Neutrophil (primary cell): ENCODE data around the gene CCDC91.
"Not testable (repeated sequence)": the region's sequence is repeated elsewhere in the genome, so short reads cannot be mapped to it uniquely, and the experiment has no call there.

ENCODE experiments used
- H3K27ac ChIP-seq: fragments of 200-600 bp; sonication (generic); 2 replicates; pipeline ENCODE4 v1.5.1; 2016; ENCODE audit warnings: mild to moderate bottlenecking, moderate library complexity
- H3K27me3 ChIP-seq: fragments of 200-600 bp; sonication (generic); 2 replicates; pipeline ENCODE4 v1.6.0; 2016; ENCODE audit warnings: mild to moderate bottlenecking
- H3K36me3 ChIP-seq: fragments of 200-600 bp; sonication (generic); 2 replicates; pipeline ENCODE4 v1.5.1; 2017
- H3K4me1 ChIP-seq, 2 experiments: fragments of 200-600 bp in 1 of 2; sonication (generic) in 1 of 2; 1 replicate in 1 of 2; 2 replicates in 1 of 2; pipeline versions ENCODE4 v1.5.1 to v1.6.1; 2013 to 2016; ENCODE audit warnings: low read depth in 1 of 2, low read length in 1 of 2, mild to moderate bottlenecking in 1 of 2, moderate library complexity in 1 of 2; ENCODE audit not compliant: control insufficient read depth in 1 of 2, insufficient read depth in 1 of 2
- H3K4me3 ChIP-seq, 2 experiments: fragments of 200-600 bp in 1 of 2; sonication (generic) in 1 of 2; 1 replicate in 1 of 2; 2 replicates in 1 of 2; pipeline ENCODE4 v1.5.1; 2013 to 2016; ENCODE audit warnings: low read depth in 1 of 2, low read length in 1 of 2, mild to moderate bottlenecking in 1 of 2, moderate library complexity in 1 of 2
- H3K9me3 ChIP-seq: fragments of 200-600 bp; sonication (generic); 2 replicates; pipeline ENCODE4 v1.5.1; 2016
- TF ChIP-seq, protein P1 (sequence below): fragments of 200-600 bp; sonication (generic); IDR thresholded peaks from 2 replicates; pipeline ENCODE4 v1.5.1; 2016; ENCODE audit warnings: antibody characterized with exemption

CCDC91 gene

GRCh38 chr12:28369483-28369882 is 179.2 kb downstream of the CCDC91 start:
- H3K4me3 ChIP-seq = no peak overlapping the region
- TF ChIP-seq, protein P1, sequence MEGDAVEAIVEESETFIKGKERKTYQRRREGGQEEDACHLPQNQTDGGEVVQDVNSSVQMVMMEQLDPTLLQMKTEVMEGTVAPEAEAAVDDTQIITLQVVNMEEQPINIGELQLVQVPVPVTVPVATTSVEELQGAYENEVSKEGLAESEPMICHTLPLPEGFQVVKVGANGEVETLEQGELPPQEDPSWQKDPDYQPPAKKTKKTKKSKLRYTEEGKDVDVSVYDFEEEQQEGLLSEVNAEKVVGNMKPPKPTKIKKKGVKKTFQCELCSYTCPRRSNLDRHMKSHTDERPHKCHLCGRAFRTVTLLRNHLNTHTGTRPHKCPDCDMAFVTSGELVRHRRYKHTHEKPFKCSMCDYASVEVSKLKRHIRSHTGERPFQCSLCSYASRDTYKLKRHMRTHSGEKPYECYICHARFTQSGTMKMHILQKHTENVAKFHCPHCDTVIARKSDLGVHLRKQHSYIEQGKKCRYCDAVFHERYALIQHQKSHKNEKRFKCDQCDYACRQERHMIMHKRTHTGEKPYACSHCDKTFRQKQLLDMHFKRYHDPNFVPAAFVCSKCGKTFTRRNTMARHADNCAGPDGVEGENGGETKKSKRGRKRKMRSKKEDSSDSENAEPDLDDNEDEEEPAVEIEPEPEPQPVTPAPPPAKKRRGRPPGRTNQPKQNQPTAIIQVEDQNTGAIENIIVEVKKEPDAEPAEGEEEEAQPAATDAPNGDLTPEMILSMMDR = no peak
- H3K27me3 ChIP-seq = no peaks in the 10 kb centered on the region
- no peaks in the 10 kb centered on the region for H3K36me3 ChIP-seq
- no peaks in the 10 kb centered on the region for H3K4me1 ChIP-seq
- H3K9me3 ChIP-seq = peaks cover 4% of the 10 kb centered on the region
- H3K27ac ChIP-seq = no peak overlapping the region

DNA sequence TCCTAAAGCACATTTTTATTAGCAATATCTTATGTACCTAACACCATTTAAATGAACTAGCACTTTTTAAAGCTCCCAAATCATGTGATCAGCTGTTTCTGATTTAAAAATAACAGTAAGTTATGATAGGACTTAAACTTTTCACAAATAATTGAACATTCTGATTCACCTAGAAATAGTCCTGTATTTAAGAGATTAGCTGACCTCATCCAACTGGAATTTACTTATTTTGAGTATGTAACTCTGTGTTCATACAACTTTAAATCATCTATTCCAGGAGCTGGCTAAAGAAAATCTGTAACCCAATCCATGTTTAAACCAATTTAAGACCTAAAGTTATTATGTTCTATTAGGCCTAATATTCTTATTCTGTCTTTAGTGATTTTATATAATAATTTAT is 184.3 kb downstream of the CCDC91 start:
- no peaks in the 10 kb centered on the region for H3K27me3 ChIP-seq
- no peaks in the 10 kb centered on the region for H3K4me1 ChIP-seq
- no peaks in the 10 kb centered on the region for H3K36me3 ChIP-seq
- no peak overlapping the region for H3K4me3 ChIP-seq
- peaks cover 4% of the 10 kb centered on the region for H3K9me3 ChIP-seq
- TF ChIP-seq, protein P1 = no peak
- no peak overlapping the region for H3K27ac ChIP-seq

DNA sequence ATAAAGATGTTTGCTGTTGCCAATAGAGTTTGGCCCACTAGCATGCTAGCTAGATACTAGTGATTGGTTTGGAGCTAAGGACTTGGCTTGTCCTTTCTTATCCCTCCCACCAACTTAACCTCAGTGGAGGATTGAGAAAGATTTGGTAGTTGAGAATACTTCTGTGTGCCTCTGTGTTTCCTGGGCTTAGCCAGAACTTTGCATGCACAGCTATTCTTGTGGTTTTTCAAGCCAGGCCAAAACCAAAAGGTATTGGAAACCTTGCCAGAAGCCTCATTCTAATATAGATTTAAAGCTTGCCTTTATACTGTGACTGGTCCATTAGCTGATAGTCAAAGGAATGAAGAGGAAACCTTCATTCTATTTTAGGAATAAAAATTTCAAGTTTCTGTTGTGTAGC is 188.5 kb downstream of the CCDC91 start:
- TF ChIP-seq, protein P1 = no peak
- Histone ChIP-seq H3K4me1 (no peaks in the 10 kb centered on the region), H3K27ac (no peak overlapping the region), H3K36me3 (no peaks in the 10 kb centered on the region), H3K9me3 (no peaks in the 10 kb centered on the region), H3K4me3 (no peak overlapping the region), H3K27me3 (no peaks in the 10 kb centered on the region)

GRCh38 chr12:28379779-28380178 is 189.5 kb downstream of the CCDC91 start:
- not testable (repeated sequence) for H3K36me3 ChIP-seq, H3K27ac ChIP-seq, H3K9me3 ChIP-seq, H3K27me3 ChIP-seq, H3K4me3 ChIP-seq, H3K4me1 ChIP-seq

DNA sequence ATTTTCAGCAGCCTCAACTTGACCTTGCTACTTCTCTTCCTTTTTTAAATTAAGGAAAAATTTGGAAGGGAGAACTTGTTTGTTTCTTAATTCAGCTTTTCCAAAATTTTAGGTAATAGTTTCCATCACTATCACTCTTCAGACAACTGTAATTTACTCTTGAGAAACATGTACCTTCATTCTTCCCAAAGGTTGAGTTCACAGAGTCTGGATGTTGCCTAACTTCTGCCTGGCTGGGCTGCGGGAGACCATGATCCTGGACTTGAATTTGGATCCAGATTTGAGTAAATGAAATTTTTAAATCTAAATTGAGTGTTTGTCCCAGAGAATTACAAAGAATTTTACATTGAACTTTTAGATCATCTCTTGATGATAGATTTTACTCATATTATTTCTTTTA is 193.1 kb downstream of the CCDC91 start:
- H3K27me3 ChIP-seq = no peaks in the 10 kb centered on the region
- H3K9me3 ChIP-seq = no peaks in the 10 kb centered on the region
- H3K4me1 ChIP-seq = no peaks in the 10 kb centered on the region
- H3K4me3 ChIP-seq = no peak overlapping the region
- no peak overlapping the region for H3K27ac ChIP-seq
- no peaks in the 10 kb centered on the region for H3K36me3 ChIP-seq
- TF ChIP-seq, protein P1 = no peak

DNA sequence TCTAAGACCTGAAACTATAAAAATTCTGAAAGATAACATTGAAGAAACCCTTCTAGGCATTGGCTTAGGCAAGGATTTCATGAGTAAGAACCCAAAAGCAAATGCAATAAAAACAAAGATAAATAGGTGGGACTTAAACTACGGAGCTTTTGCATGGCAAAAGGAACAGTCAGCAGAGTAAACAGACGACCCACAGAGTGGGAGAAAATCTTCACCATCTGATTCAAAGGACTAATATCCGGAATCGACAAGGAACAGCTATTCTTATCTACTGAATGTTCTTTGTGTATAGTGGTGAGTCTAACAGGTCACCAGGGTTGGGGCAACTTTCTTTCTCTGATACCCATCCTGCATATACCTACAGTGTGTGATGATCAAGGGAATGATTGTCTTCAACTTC is 198.6 kb downstream of the CCDC91 start:
- Histone ChIP-seq H3K4me3 (no peak overlapping the region), H3K27me3 (no peaks in the 10 kb centered on the region), H3K36me3 (no peaks in the 10 kb centered on the region), H3K27ac (no peak overlapping the region), H3K4me1 (no peaks in the 10 kb centered on the region), H3K9me3 (no peaks in the 10 kb centered on the region)
- TF ChIP-seq, protein P1 = no peak
